Skin of body (tissue), 2 donors: ENCODE results near the gene ATP6V0B. TPM values are rescaled to one million over a fixed set of nuclear protein-coding genes. Genes with fewer than 3 reads are reported as not detected.

Experiments used
- DNase-seq: peaks from one replicate; lab custom pipeline; 2025; lab: John Stamatoyannopoulos, UW
- total RNA-seq: library from RNA; depleted of rRNA; stranded (reverse); fragments of >200 nt; gene quantifications from one replicate; pipeline ENCODE4 v1.2.3, GENCODE V29; 2014

Gene ATP6V0B
- total RNA-seq, 1 donor from 2014 or later: 58.6 TPM

- DNase-seq: peak; percentile 97
These were observed 4.9 kb upstream of the ATP6V0B start, which contains the start of gene DPH2 for GRCh38 chr1:43969746-43970466. Gene DPH2, plus strand, starts transcription at chr1:43970010. Its CDS starts 166 bp downstream, at chr1:43970176.

GRCh38 chr1:43970502-43970901 lies 4.3 kb upstream of the ATP6V0B start:
- no peak for DNase-seq

GRCh38 chr1:43970911-43971310 lies 3.8 kb upstream of the ATP6V0B start:
- DNase-seq: no peak

- no peak for DNase-seq
These were observed 3.3 kb upstream of the ATP6V0B start for GRCh38 chr1:43971336-43971980.

- DNase-seq: no peak
These were observed 748 bp upstream of the ATP6V0B start for GRCh38 chr1:43973981-43974442.

GRCh38 chr1:43975249-43975961 lies 645 bp downstream of the ATP6V0B start:
- DNase-seq: no peak

GRCh38 chr1:43976045-43976444 lies 1.3 kb downstream of the ATP6V0B start:
- DNase-seq: no peak

- DNase-seq: no peak
These were observed 2.1 kb downstream of the ATP6V0B start for GRCh38 chr1:43976890-43977289.

- DNase-seq: no peak
These were observed 2.9 kb downstream of the ATP6V0B start for GRCh38 chr1:43977376-43978263.

GRCh38 chr1:43978264-43978550 lies 3.4 kb downstream of the ATP6V0B start:
- DNase-seq: no peak

- DNase-seq: no peak
These were observed 3.9 kb downstream of the ATP6V0B start, which contains the start of gene B4GALT2 for GRCh38 chr1:43978551-43979260. Gene B4GALT2, plus strand, starts transcription at chr1:43979210. Its CDS starts 1,951 bp downstream, at chr1:43981161.

- DNase-seq: no peak
These were observed 4.4 kb downstream of the ATP6V0B start for GRCh38 chr1:43979261-43979527.

GRCh38 chr1:43979528-43980254 lies 4.9 kb downstream of the ATP6V0B start:
- peak; percentile 17 for DNase-seq

- no peak for DNase-seq
These were observed 5.7 kb downstream of the ATP6V0B start for GRCh38 chr1:43980255-43981134.

GRCh38 chr1:43981135-43981491 lies 6.4 kb downstream of the ATP6V0B start:
- no peak for DNase-seq

- DNase-seq: no peak
These were observed 6.9 kb downstream of the ATP6V0B start for GRCh38 chr1:43981636-43982035.

GRCh38 chr1:43982241-43982640 lies 7.5 kb downstream of the ATP6V0B start:
- DNase-seq: no peak

- DNase-seq: no peak
These were observed 8.0 kb downstream of the ATP6V0B start for GRCh38 chr1:43982808-43983207.

GRCh38 chr1:43983253-43983899 lies 8.6 kb downstream of the ATP6V0B start:
- no peak for DNase-seq
